GM20431 (cell line): ENCODE measurements around the gene REEP1.

Experiments used
- in situ Hi-C: fragments of 300-500 bp; cut with MseI, MboI; formaldehyde crosslinking; loops from one replicate; pipeline ENCODE4 v1.15.0; 2020; ENCODE audit warnings: low sequenced_read_pairs; ENCODE audit not compliant: unreplicated experiment

The REEP1 gene

DNA sequence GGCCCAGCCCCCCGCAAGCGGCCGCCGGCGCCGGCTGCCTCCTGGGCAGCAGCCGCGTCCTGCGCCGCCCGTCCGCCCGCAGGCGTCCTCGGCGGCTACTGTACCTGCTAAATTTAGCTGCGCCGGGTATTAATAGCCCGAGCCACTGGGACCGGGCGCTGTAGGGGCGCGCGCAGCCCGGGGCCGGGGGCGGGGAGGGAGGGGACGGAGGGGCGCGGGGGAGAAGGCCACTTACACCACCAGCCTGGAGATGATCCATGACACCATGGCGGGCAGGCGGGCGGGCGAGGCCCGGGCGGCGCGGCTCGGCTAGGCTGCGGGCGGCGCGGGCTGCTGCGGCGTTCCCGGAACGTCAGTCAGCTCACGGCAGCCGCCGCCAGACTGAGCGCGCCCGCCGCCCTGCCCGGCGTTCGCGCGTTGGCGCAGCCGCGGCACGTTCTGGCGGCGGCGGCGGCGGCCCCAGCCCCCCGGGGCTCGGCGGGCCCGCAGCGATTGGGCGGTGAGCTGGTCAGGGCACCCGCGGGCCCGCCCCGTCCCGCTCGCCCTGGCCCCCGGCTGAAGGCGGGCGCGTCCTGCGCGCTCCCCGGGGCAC lies at the start of gene REEP1:
REEP1 (minus strand) TSS at position 383 of the 592 bp plus-strand sequence; CDS start at position 267, 116 bp downstream.
- in situ Hi-C loops: no loop called here

- in situ Hi-C loops: no loop called here
These were observed 46.4 kb upstream of the REEP1 start for GRCh38 chr2:86383844-86384243.

DNA sequence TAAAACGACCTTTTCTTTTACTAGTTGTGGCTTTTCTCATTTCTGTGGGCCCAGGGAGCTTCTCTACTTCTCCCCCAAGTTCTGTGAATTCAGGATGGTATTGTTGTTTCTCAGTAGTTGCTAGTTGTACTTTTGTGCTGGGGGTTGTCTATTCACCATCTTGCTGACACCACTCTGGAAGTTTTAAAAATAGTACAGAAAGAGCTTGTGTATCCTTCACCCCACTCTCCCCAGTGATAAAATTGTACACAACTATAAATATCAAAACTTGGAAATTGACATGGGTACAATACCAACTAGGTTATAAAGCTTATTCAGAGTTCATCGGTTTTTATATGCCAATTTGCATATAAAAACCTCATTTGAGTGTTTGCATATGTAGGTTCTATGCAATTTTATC lies 45.3 kb upstream of the REEP1 start:
- in situ Hi-C loops: no loop called here

DNA sequence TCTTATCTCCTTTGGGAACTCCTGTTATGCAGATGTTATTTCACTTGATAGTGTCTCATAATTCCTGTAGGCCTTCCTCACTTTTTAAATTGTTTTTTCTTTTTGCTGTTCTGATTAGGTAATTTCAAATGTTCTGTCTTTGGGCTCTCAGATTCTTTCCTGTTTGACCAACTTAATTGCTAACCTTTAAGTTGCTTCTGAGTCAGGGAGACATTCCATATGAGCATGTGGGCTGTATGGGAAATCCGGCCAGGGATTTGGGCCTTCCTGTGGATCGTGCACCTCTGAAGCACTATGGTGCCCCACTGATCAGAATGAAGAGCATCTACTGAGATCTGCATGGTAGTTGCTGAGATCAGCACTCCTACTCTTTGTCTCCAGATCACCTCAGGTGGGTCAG lies 44.7 kb upstream of the REEP1 start:
- in situ Hi-C loops: no loop called here

- in situ Hi-C loops: no loop called here
These were observed 41.0 kb upstream of the REEP1 start for GRCh38 chr2:86378469-86378868.

DNA sequence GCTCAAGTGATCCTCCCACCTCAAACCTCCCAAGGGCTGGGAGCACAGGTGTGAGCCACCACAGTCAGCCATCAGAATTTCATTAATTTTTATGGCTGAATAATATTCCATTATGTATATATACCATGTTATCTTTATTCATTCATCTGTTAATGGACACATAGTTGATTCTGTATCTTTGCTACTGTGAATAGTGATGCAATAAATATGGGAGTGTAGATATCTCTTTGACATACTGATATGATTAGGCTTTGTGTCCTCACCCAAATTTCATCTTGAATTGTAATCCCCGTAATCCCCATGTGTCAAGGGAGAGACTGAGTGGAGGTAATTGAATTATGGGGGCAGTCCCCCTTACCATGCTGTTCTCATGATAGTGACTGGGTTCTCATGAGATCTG lies 38.2 kb upstream of the REEP1 start:
- in situ Hi-C loops: no loop called here

- in situ Hi-C loops: no loop called here
These were observed 35.4 kb upstream of the REEP1 start for GRCh38 chr2:86372641-86373502.

GRCh38 chr2:86372133-86372532 lies 34.7 kb upstream of the REEP1 start:
- in situ Hi-C loops: no loop called here

GRCh38 chr2:86371527-86371926 lies 34.1 kb upstream of the REEP1 start:
- in situ Hi-C loops: no loop called here

- in situ Hi-C loops: no loop called here
These were observed 33.2 kb upstream of the REEP1 start for GRCh38 chr2:86370579-86370978.

DNA sequence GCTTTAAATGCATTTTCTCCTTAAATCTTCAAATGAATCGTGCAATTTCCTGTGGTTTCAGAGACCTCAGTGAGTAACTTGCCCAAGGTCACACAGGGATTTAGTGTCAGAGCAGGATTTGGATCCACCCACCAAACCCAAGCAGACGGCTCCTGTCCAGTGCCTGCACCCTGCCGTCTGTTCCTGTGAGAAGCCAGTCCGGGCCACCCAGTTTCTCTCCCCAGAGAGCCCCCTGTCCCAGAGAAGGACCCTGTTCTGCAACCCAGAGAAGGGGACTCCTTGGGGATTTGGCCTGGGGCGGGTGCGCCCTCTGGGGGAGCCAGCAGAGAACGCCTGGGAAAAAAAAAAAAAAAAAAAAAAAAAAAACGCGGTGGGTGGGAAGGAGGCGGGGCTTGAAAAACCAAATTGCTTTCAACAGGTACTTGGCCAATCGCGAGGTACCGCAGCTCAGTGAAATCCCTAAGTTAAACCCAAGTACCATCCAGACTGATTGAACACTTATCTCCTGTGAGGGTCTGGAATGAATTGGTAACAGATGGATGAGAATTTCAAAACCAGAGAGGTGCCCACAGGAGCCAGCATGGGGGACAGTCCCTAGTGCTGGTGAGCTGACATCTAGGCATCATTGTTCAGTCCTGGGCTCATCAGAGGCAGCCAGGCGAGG lies 30.9 kb upstream of the REEP1 start:
- in situ Hi-C loops: no loop called here

GRCh38 chr2:86367499-86367777 lies 30.0 kb upstream of the REEP1 start:
- in situ Hi-C loops: no loop called here

DNA sequence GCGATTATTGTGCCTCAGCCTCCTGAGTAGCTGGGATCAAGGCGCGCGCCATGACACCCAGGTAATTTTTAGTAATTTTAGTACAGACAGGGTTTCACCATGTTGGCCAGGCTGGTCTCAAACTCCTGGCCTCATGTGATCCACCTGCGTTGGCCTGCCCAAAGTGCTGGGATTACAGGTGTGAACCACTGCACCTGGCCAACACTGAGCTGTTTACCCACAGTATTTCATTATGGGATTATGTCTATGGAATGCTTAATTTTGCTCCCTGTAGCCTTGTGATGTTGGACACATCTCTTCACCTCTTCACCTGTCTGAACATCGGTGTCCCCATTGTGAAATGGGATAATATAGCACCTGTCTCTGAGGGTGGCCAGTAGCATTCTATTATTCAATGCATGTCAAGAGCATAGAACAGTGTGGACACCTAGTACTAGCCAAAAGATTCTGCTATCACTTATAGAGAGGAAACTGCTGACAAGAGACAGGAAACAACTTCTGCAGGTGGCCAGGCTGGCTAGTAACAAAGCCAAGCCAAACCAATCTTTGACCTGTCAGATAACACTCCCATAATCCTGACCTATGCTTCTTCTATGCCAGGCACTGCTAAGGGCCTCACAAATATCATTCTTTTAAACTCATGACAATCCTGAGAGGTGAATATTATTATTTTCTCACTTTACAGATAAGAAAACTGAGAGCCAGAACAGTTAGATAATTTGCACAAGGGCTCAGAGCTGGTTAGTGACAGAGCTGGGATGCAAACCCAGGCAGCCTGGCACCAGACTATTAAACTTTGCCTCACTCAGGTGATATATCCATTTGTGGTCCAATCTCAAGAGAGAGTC lies 29.4 kb upstream of the REEP1 start:
- in situ Hi-C loops: no loop called here

- in situ Hi-C loops: no loop called here
These were observed 27.5 kb upstream of the REEP1 start for GRCh38 chr2:86364894-86365293.

- in situ Hi-C loops: no loop called here
These were observed 23.4 kb upstream of the REEP1 start for GRCh38 chr2:86360776-86361175.

GRCh38 chr2:86358957-86359356 lies 21.5 kb upstream of the REEP1 start:
- in situ Hi-C loops: no loop called here

DNA sequence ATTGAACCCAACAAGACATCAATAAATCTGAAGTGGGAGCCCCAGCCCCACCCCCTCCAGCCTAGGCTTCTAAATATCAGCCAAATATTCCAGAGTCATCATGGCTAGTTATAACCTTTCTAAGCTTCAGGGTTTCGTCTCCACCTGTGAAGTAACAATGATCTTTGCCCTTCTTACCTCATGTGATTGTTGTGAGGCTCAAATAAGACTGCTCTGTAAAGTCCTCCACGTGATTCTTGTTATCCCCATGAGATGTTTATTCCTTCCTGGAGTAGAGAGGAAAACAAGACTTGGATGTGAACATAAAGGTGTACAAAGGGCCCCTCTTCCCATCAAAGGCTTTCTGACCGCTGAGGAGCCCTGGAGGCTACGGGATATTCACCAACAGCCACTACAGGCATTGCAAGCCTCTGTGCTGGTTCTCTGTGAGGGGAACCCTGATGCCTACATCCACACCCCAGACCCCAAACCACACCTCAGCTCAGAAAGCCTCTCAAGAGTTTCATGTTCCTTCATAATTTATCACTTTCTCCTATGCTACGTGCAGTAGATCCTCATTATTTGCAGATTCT lies 20.1 kb upstream of the REEP1 start:
- in situ Hi-C loops: no loop called here

DNA sequence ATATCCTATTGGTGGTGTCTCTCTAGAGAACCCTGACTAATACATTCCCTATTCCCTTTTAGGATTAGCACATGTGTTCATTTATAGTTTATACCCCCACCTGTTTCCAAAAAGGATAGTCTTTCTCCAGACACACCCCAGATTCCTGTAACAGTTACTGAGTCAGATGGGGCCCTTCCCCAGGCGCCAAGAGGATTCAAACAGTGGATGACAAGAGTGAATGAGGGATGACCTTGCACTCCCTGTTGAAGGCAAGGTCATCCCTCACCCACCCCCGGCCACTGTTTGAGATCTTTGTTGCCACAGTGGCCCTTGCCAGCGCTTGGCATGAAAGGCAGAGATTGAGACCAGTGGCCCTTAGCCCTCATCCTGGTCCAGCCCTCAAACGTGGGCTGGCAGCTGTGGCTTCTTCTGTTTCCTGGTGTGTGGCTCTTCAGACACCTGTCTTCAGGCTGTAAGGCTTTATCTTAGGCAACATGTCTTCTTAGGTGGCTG lies 15.3 kb upstream of the REEP1 start:
- in situ Hi-C loops: no loop called here

- in situ Hi-C loops: no loop called here
These were observed 14.8 kb upstream of the REEP1 start for GRCh38 chr2:86352137-86352726.

DNA sequence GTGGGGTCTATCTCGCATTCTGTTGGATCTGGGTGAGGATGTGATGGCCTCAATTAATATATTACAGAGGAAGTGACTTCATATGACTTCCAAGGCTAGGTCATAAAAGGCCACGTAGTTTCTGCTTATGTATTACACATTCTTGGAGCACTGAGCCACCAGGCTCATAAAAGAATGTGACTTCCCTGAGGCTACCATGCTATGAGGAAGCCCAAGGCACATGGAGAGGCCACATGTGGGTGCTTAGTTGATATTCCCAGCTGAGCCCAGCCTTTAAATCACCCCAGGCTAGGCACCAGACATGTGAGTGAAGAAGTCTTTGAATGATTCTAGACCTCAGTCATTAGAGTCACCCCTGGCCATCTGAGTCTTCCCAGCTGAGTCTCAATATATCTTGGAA lies 13.3 kb upstream of the REEP1 start:
- in situ Hi-C loops: no loop called here
